GM18867 (cell line): ENCODE results near the gene EDIL3.
"Not testable (repeated sequence)": the region's sequence is repeated elsewhere in the genome, so short reads cannot be mapped to it uniquely, and the experiment has no call there.

Experiments used
- ATAC-seq: cut with Tn5 transposase; IDR thresholded peaks from one replicate; pipeline ENCODE4 v1.9.1; 2021; ENCODE audit warnings: mild to moderate bottlenecking, moderate library complexity; ENCODE audit not compliant: unreplicated experiment

The EDIL3 gene

DNA sequence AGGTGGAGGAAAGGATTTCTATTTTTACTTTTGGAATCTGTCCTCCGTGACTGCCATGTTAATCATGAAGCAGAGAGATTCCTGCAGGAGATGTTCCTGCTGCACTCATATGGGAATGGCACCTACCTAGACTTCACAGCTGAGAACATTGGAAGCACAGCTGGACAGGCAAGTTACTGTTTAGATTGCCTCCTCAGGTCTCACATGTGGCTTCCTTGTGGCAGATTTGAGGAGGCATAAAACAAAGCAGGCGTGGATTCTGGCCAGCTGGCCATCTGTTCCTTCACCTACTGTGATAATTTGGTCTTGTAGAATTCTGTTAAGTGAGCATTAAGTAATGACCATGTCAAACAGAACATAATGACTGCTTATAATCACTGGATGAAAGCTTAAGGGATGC is 193.4 kb downstream of the EDIL3 start:
- ATAC-seq: no peak

- no peak for ATAC-seq
Observed at GRCh38 chr5:84184857-84185256, 199.8 kb downstream of the EDIL3 start.

DNA sequence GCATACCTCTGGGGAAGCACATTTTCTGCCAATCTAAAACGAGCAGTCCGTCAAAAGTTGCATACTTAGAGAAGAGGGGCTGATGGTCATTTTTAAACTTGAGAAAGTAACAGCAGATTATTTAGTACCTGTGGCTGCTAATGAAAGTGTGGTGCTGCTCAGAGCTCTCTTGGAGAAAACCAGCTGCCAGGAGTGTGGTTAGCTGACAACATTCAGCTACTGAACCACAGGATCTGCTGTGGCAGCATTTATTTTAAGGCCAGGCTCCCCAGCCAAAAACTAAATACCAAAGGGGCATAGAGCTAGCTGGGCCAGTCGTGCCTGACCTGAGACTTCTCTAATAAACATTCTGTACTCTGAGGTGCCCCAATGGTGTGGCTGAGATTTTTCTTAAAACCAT is 203.6 kb downstream of the EDIL3 start:
- ATAC-seq: peak; percentile 78

DNA sequence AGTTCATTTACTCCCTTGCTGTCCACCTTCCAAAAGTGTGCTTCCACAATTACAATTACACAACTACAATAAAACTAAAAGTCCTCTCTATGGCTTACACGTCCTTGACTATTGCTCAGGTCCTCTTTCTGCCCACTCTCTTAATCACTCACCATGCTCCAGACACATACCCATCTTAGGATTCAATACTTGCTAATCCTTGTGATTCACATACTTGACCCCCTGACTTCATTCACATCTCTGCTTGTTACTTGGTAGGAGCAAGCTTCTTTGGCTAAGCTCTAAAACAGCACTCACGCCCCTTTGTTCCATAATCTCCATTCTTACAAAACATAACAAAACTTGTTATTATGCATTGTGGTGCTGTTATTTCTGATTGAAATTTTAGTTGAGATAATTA is 215.8 kb downstream of the EDIL3 start:
- ATAC-seq: no peak

DNA sequence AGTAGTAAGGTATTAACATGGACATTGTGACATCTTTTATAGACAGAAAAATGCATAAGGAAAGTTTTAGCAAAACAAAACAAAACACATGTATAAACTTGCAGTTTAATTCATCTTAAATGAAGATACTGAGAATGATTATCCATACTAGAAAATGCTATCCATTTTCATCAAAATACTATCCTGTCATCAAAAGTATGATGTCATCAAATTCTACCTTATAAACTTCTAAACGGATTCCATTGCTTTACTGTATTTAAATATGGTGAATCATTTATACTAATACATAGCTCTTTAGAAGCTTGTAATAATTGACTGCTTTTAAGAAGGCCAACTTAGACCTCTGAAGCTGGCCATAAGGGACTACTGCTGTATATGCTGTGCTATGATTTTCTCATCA is 221.0 kb downstream of the EDIL3 start:
- ATAC-seq: no peak

DNA sequence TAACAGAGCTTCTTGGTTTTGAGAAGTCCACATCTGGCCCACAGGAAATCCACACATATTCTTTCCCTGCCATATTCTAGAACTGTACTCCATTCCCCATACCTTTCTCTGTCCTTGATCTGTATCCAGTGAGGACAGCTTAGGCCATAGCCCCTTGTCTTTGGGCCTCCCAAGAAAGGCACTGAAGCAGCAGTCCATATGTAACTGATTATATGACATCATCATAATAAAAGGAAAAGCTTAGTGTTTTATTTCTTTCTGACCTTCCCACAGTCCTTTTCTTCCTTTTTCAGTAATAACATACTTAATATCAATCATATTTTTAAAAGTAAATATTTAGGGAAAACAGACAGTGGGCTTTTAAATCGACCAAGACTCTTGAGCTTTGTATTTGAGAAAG is 222.0 kb downstream of the EDIL3 start:
- no peak for ATAC-seq

DNA sequence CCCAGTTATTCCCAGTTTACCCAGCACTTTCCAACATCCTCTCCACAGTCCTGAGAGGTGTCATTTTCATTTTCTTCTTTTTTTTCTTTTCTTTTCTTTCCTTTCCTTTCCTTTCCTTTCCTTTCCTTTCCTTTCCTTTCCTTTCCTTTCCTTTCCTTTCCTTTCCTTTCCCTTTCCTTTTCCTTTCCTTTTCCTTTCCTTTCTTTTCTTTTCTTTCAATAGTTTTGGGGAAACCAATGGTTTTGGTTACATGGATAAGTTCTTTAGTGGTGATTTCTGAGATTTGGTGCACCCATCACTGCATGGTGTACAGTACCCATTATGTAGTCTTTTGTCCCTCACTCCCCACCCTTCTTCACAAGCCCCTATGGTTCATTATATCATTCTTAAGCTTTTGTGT is 224.0 kb downstream of the EDIL3 start:
- not testable (repeated sequence) for ATAC-seq

- no peak for ATAC-seq
Observed at GRCh38 chr5:84149094-84149493, 235.6 kb downstream of the EDIL3 start.

GRCh38 chr5:84148651-84149050 is 236.0 kb downstream of the EDIL3 start:
- ATAC-seq: no peak

DNA sequence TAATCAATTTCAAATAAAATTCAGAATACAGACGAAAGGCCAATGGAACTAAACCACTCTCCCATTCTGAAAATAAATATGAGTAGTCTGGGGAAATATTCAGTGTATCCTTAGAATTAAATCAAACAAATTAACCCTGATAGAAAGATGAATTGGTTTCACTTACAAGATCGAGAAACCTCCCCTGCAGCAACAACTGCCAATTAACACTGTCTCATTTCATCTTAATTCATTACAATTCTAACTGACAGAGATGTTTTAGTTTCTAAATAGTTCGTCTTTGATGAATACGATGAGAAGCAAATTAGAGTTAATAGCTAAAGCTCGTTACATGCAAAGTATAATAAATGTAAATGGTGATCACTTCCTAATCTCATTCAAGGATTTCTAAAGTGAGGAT is 247.1 kb downstream of the EDIL3 start:
- no peak for ATAC-seq

- ATAC-seq: no peak
Observed at GRCh38 chr5:84131372-84131771, 253.3 kb downstream of the EDIL3 start.

DNA sequence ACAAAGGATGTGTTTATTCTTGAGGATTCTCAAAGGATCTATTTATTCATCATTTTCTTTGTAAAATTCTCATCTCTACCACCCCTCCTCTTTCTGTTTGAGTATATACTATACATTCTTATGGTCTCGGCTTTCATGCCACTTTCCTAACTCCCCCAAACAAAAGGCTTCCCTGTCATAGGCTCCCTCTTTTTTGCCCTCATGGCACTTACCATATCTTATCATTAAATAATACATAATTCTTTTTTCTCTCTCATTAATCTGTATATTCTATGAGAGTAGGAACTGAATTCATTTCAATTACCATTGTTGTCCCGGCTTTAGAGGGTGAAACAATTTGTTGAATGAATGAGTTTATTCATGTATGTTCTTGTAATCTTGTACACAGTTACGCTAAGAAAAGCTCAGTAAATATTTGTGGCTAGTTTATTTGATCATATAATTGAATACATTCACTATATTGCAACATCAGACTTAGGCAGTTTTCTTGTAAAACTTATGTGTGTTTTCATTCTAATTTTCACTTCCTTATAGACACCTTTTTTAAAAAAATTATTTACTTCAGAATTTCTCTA is 254.6 kb downstream of the EDIL3 start:
- ATAC-seq: no peak

DNA sequence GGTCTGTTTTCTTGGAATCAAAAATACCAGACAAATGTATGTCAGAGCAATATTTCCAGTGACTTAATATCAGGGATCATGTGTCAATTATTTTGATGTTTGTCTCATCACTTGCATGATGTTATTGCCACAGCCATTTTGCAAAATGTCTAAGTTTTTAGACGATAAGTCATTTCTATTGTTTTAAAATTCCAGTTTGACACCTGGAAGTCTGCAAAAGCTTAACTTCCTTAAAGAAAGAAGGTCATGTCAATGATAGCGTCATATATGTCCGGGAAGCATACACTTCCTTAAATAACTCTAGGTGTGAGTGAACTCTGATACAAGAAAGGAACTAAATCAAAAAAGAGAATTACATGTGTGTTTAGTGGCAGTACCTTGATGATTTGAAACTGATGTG is 259.5 kb downstream of the EDIL3 start:
- ATAC-seq: no peak

GRCh38 chr5:84119252-84119651 is 265.4 kb downstream of the EDIL3 start:
- ATAC-seq: no peak

DNA sequence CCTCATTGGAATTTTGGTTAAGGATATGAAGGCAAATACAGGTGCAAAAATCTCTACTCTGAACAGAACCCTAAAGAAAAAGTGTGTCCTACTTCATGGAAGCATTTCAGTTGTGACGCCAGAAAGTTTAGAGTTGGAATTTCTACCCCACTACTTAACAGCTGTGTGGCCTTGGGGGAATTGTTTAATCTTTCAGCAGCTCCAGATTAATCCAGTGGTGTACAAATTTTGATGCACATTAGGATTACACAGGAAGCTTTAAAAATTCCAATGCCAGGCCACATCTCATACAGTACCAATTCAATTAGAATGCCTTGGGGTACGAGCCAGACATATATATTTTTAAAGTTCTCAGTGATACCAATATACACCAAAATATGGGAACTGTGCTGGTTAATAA is 266.1 kb downstream of the EDIL3 start:
- no peak for ATAC-seq

DNA sequence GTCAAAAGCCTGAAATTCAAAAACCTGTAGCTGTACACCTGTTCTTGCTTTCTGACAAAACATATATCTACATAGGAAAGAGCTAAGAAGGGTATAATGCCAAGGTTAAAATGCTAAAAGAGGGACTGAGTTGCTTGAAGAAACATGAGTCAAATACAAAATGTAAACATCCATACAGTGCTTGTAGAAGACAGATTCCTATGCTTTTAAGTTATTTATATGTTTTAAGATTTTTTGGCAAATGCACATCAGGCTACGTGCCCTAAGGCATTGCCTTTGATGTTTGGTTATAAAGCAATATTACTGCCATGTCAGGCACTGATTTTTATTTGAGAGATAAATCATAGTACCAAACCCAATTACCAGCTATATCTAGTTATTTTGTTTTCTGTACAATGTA is 269.0 kb downstream of the EDIL3 start:
- ATAC-seq: no peak

GRCh38 chr5:84113246-84114105 is 271.2 kb downstream of the EDIL3 start:
- ATAC-seq: no peak

- no peak for ATAC-seq
Observed at GRCh38 chr5:84092738-84093137, 291.9 kb downstream of the EDIL3 start.

DNA sequence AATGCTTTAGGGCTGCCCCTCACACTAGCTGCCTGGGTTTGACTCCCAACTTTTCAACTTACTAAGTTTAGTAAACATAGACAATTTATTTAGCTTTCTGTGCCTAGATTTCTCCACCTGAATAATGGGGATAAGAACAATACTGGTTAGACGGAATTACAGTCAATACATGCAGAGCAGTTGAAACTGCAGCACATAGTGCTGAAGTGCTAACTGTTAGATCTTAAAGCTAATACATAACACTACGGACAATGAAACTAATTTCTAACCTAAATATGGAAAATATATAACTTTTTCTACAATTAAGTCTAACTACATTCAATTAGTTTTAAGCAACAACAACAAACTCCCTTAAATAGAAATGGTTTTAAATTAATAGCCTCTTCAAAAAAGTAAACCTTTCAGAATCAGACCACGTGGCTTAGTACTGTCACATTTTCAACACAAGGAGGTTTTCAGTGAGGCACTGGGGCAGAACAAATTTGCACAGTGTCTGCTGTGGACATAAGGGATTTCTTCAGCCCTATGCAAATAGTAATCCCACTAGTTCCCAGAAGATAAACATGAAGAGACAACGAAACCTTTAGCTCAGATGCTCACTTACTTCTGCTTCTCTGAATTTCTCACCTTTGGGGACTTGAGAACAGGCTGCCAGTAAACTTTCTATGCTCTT is 293.4 kb downstream of the EDIL3 start:
- peak; percentile 79 for ATAC-seq

DNA sequence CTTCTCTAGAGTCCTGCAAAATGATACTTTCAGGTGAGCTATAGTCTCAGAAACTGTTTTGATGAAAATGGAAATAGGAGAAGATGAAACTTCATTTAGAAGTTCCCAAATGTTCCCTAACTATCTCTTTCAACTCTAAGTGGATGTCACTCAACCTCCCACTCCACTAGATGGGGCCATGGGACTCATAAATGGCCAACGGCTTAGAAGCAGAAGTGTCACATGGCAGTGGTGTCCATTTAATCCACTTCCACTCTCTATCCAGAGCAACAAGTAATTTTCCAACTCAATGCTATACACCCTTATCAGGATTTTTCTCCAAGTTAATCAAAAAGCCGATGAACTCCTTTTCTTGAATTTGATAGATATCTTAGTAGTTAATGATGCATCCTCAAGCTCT is 295.7 kb downstream of the EDIL3 start:
- ATAC-seq: peak; percentile 69

- ATAC-seq: no peak
Observed at GRCh38 chr5:84086511-84086910, 298.2 kb downstream of the EDIL3 start.

- ATAC-seq: no peak
Observed at GRCh38 chr5:84085387-84086041, 299.2 kb downstream of the EDIL3 start.
